Measurements from ENCODE around the gene PURB. TPM values are rescaled to one million over a fixed set of nuclear protein-coding genes. Genes with fewer than 3 reads are reported as not detected.
A peak's percentile ranks its signal among the peaks of the same experiment; 100 is the strongest.

Gene PURB
- total and polyA plus RNA-seq, 9 of the 15 experiments (the other 6 are each of a cell fraction or from before 2014, with no cell fraction given): 1.6 to 14.1 (median 8.8) TPM

- TF ChIP-seq RNF219 (CRISPR knock-in tag; IDR thresholded peaks at IDR 0.05) (no peak), THRA (IDR thresholded peaks at IDR 0.05) (no peak), ATF3 (IDR thresholded peaks at IDR 0.05) (peak; percentile 97), ATF3 (CRISPR knock-in tag; conservative IDR thresholded peaks at IDR 0.05) (no peak; the same call in 1 of the 2 replicates), TSHZ1 (CRISPR knock-in tag; IDR thresholded peaks at IDR 0.05) (no peak), NFE2 (IDR thresholded peaks at IDR 0.05; ENCODE audit: low read depth) (peak; percentile 62), ZBTB5 (IDR thresholded peaks at IDR 0.05) (no peak), FOS (IDR thresholded peaks at IDR 0.05; ENCODE audit: extremely low read depth, insufficient read length) (peak; percentile 50), VEZF1 (CRISPR knock-in tag; IDR thresholded peaks at IDR 0.05) (no peak), MCM7 (IDR thresholded peaks at IDR 0.05) (no peak)
Observed at GRCh38 chr7:44867073-44867995, 18.0 kb downstream of the PURB start (continued).

All from K562 (cell line).